ENCODE data around the gene TUT7.

TUT7 gene

GRCh38 chr9:86252870-86253269, 101.3 kb downstream of the TUT7 start:
- no peak for DNase-seq (ENCODE audit: low read depth)

GRCh38 chr9:86250123-86250522, 104.1 kb downstream of the TUT7 start:
- DNase-seq (ENCODE audit: low read depth): no peak

- no peak for DNase-seq (ENCODE audit: low read depth)
Observed at GRCh38 chr9:86248746-86249145, 105.5 kb downstream of the TUT7 start.

GRCh38 chr9:86246752-86247161, 107.5 kb downstream of the TUT7 start:
- DNase-seq (ENCODE audit: low read depth): no peak

GRCh38 chr9:86242071-86242470, 112.1 kb downstream of the TUT7 start:
- no peak for DNase-seq (ENCODE audit: low read depth)

GRCh38 chr9:86241216-86241615, 113.0 kb downstream of the TUT7 start:
- DNase-seq (ENCODE audit: low read depth): no peak

- DNase-seq (ENCODE audit: low read depth): no peak
Observed at GRCh38 chr9:86238861-86239770, 115.1 kb downstream of the TUT7 start.
